Osteocyte (in vitro differentiated cells): ENCODE results near the gene CADPS2. TPM values are rescaled to one million over a fixed set of nuclear protein-coding genes. Genes with fewer than 3 reads are reported as not detected.

ENCODE experiments used
- DNase-seq: peaks from one replicate; pipeline ENCODE4 v3.0.0; 2021; ENCODE audit warnings: mixed read lengths; ENCODE audit not compliant: unreplicated experiment; ENCODE audit errors: extremely low spot score
- H3K27ac Mint-ChIP-seq: one replicate; pipeline ENCODE4 v1.8.0; 2021; ENCODE audit warnings: mild to moderate bottlenecking, mixed read lengths; ENCODE audit not compliant: unreplicated experiment
- H3K27me3 Mint-ChIP-seq: one replicate; pipeline ENCODE4 v1.8.0; 2021; ENCODE audit warnings: mixed read lengths; ENCODE audit not compliant: unreplicated experiment
- H3K36me3 Mint-ChIP-seq: one replicate; pipeline ENCODE4 v1.8.0; 2021; ENCODE audit warnings: mixed read lengths; ENCODE audit not compliant: unreplicated experiment
- H3K4me1 Mint-ChIP-seq: one replicate; pipeline ENCODE4 v1.8.0; 2021; ENCODE audit warnings: mixed read lengths; ENCODE audit not compliant: unreplicated experiment
- H3K4me3 Mint-ChIP-seq: one replicate; pipeline ENCODE4 v1.8.0; 2021; ENCODE audit warnings: mild to moderate bottlenecking, moderate library complexity, mixed read lengths; ENCODE audit not compliant: unreplicated experiment
- H3K9me3 Mint-ChIP-seq: one replicate; pipeline ENCODE4 v1.8.0; 2021; ENCODE audit warnings: mixed read lengths; ENCODE audit not compliant: unreplicated experiment
- CTCF ChIP-seq: fragments of 200-600 bp; sonication (generic); IDR thresholded peaks from 2 replicates; pipeline ENCODE4 v1.5.0; 2021; ENCODE audit warnings: antibody characterized with exemption, mild to moderate bottlenecking, moderate library complexity
- total RNA-seq: library from RNA; stranded (reverse); gene quantifications from 2 replicates; pipeline ENCODE4 v1.2.1, GENCODE V29; 2021

The CADPS2 gene
- total RNA-seq, 1 donor from 2014 or later: 0.81 TPM

GRCh38 chr7:122600042-122600441 is 286.2 kb downstream of the CADPS2 start:
- H3K4me3 Mint-ChIP-seq: no peak overlapping the region
- no peaks in the 10 kb centered on the region for H3K36me3 Mint-ChIP-seq
- no peaks in the 10 kb centered on the region for H3K4me1 Mint-ChIP-seq
- DNase-seq: no peak
- no peaks in the 10 kb centered on the region for H3K9me3 Mint-ChIP-seq
- H3K27me3 Mint-ChIP-seq: peaks cover 2% of the 10 kb centered on the region
- no peak overlapping the region for H3K27ac Mint-ChIP-seq
- no peak for TF ChIP-seq CTCF

GRCh38 chr7:122597277-122597676 is 289.0 kb downstream of the CADPS2 start:
- no peak overlapping the region for H3K4me3 Mint-ChIP-seq
- DNase-seq: no peak
- no peak overlapping the region for H3K27ac Mint-ChIP-seq
- TF ChIP-seq CTCF: no peak
- peaks cover 2% of the 10 kb centered on the region for H3K27me3 Mint-ChIP-seq
- no peaks in the 10 kb centered on the region for H3K4me1 Mint-ChIP-seq
- H3K9me3 Mint-ChIP-seq: no peaks in the 10 kb centered on the region
- no peaks in the 10 kb centered on the region for H3K36me3 Mint-ChIP-seq

GRCh38 chr7:122595885-122596284 is 290.4 kb downstream of the CADPS2 start:
- Mint-ChIP-seq H3K27me3 (peaks cover 2% of the 10 kb centered on the region), H3K9me3 (no peaks in the 10 kb centered on the region), H3K36me3 (no peaks in the 10 kb centered on the region), H3K4me3 (no peak overlapping the region), H3K27ac (no peak overlapping the region), H3K4me1 (no peaks in the 10 kb centered on the region)
- no peak for DNase-seq
- TF ChIP-seq CTCF: no peak

GRCh38 chr7:122588621-122589020 is 297.6 kb downstream of the CADPS2 start:
- Mint-ChIP-seq H3K36me3 (no peaks in the 10 kb centered on the region), H3K4me1 (no peaks in the 10 kb centered on the region), H3K27me3 (no peaks in the 10 kb centered on the region), H3K4me3 (no peak overlapping the region), H3K27ac (no peak overlapping the region), H3K9me3 (no peaks in the 10 kb centered on the region)
- no peak for DNase-seq
- TF ChIP-seq CTCF: no peak

- Mint-ChIP-seq H3K36me3 (no peaks in the 10 kb centered on the region), H3K27ac (no peak overlapping the region), H3K4me1 (no peaks in the 10 kb centered on the region), H3K27me3 (no peaks in the 10 kb centered on the region), H3K9me3 (no peaks in the 10 kb centered on the region), H3K4me3 (no peak overlapping the region)
- DNase-seq: no peak
- TF ChIP-seq CTCF: no peak
These were observed 301.5 kb downstream of the CADPS2 start for GRCh38 chr7:122584676-122585251.
